Keratinocyte (primary cell): Measurements from ENCODE around the gene LMCD1. TPM values are rescaled to one million over a fixed set of nuclear protein-coding genes. Genes with fewer than 3 reads are reported as not detected.

Experiments
- DNase-seq: peaks from one replicate; pipeline ENCODE4 v3.0.0-alpha.2; 2011; ENCODE audit warnings: low read depth, missing footprints, low spot score
- FAIRE-seq: peaks from 2 replicates; lab custom pipeline; 2011; peaks lifted over from hg19 to GRCh38; lab: Jason Lieb, UNC
- H2AFZ ChIP-seq: 2 replicates; pipeline ENCODE4 v1.6.0; 2012; ENCODE audit warnings: low read length, control low read depth, inconsistent platforms; ENCODE audit not compliant: control insufficient read depth
- H3K27ac ChIP-seq: 2 replicates; pipeline ENCODE4 v1.5.1; 2011; ENCODE audit warnings: low read length; ENCODE audit not compliant: control insufficient read depth, insufficient read depth
- H3K27me3 ChIP-seq: 3 replicates; pipeline ENCODE4 v1.6.0; 2011; ENCODE audit warnings: low read length; ENCODE audit not compliant: control insufficient read depth, insufficient read depth; ENCODE audit errors: extremely low read depth
- H3K36me3 ChIP-seq, 2 experiments: 2 replicates in 1 of 2; 3 replicates in 1 of 2; pipeline ENCODE4 v1.5.1; 2011; ENCODE audit warnings: low read length in 2 of 2, mild to moderate bottlenecking in 1 of 2; ENCODE audit not compliant: control insufficient read depth in 2 of 2, insufficient read depth in 2 of 2; ENCODE audit errors: extremely low read depth in 1 of 2
- H3K4me1 ChIP-seq: 3 replicates; pipeline ENCODE4 v1.5.1; 2011; ENCODE audit warnings: low read length; ENCODE audit not compliant: control insufficient read depth, insufficient read depth; ENCODE audit errors: extremely low read depth
- H3K4me2 ChIP-seq: 3 replicates; pipeline ENCODE4 v1.6.0; 2011; ENCODE audit warnings: low read depth, low read length; ENCODE audit not compliant: control insufficient read depth, insufficient read depth; ENCODE audit errors: extremely low read depth
- H3K4me3 ChIP-seq, 3 experiments: fragments of 200-600 bp in 1 of 3; sonication (generic) in 1 of 3; 2 replicates in 2 of 3; 3 replicates in 1 of 3; pipeline ENCODE4 v1.5.1; 2011 to 2016; ENCODE audit warnings: low read length in 3 of 3, mild to moderate bottlenecking in 3 of 3, control low read depth in 2 of 3, inconsistent platforms in 1 of 3, low read depth in 1 of 3, mixed read lengths in 1 of 3, mixed run types in 1 of 3, moderate library complexity in 1 of 3; ENCODE audit not compliant: control insufficient read depth in 2 of 3, insufficient read depth in 2 of 3; ENCODE audit errors: extremely low read depth in 1 of 3
- H3K79me2 ChIP-seq: 2 replicates; pipeline ENCODE4 v1.6.0; 2012; ENCODE audit warnings: low read length; ENCODE audit not compliant: control insufficient read depth, insufficient read depth
- H3K9ac ChIP-seq: 3 replicates; pipeline ENCODE4 v1.6.0; 2011; ENCODE audit warnings: low read length; ENCODE audit not compliant: control insufficient read depth, insufficient read depth; ENCODE audit errors: extremely low read depth
- H3K9me1 ChIP-seq: 3 replicates; pipeline ENCODE4 v1.6.0; 2011; ENCODE audit warnings: low read length; ENCODE audit not compliant: control insufficient read depth, insufficient read depth; ENCODE audit errors: extremely low read depth
- H3K9me3 ChIP-seq: 2 replicates; pipeline ENCODE4 v1.5.1; 2012; ENCODE audit warnings: low read depth, low read length; ENCODE audit not compliant: control insufficient read depth
- H4K20me1 ChIP-seq: 3 replicates; pipeline ENCODE4 v1.6.0; 2011; ENCODE audit warnings: low read length; ENCODE audit not compliant: control insufficient read depth, insufficient read depth; ENCODE audit errors: extremely low read depth
- CTCF ChIP-seq, 3 experiments: IDR thresholded peaks in 1 of 3; conservative IDR thresholded peaks in 1 of 3; optimal IDR thresholded peaks in 1 of 3; 2 replicates in 2 of 3; 3 replicates in 1 of 3; pipeline versions ENCODE3 to v1.5.1; 2011; ENCODE audit warnings: low read length in 3 of 3, mild to moderate bottlenecking in 3 of 3, moderate library complexity in 2 of 3, control low read depth in 1 of 3, inconsistent platforms in 1 of 3; ENCODE audit not compliant: insufficient read depth in 2 of 3; ENCODE audit errors: extremely low read depth in 1 of 3
- EZH2 ChIP-seq: IDR thresholded peaks from one replicate; pipeline ENCODE4 v1.6.1; 2012; ENCODE audit warnings: inconsistent platforms, mild to moderate bottlenecking, low read length, moderate library complexity
- dilution Hi-C: fragments of 300-500 bp; cut with MboI; formaldehyde crosslinking; loops from one replicate; pipeline ENCODE4 v1.7.0; 2020; ENCODE audit warnings: low sequenced_read_pairs; ENCODE audit not compliant: extremely low pct_ligation_motif_present
- polyA plus RNA-seq, 5 experiments: library from polyadenylated mRNA; depleted of rRNA in 3 of 5; stranded (reverse) in 3 of 5; stranded (forward) in 1 of 5; unstranded in 1 of 5; fragments of >200 nt; gene quantifications; 1 replicate in 1 of 5; 2 replicates in 3 of 5; 3 replicates in 1 of 5; pipeline versions ENCODE4 v1.2.1 to v1.2.3, GENCODE V29; 2011 to 2012; ENCODE audit warnings: missing spikeins in 2 of 5, low read depth in 1 of 5, low replicate concordance in 1 of 5

The LMCD1 gene
- polyA plus RNA-seq, 1 donor (not counting 4 experiments of a cell fraction or from before 2014, with no cell fraction given): 3.7 TPM

- no peaks in the 10 kb centered on the region for H3K4me1 ChIP-seq
- TF ChIP-seq CTCF (optimal IDR thresholded peaks at IDR 0.05 in 1 of 3, IDR thresholded peaks at IDR 0.05 in 1 of 3, conservative IDR thresholded peaks at IDR 0.05 in 1 of 3; ENCODE audit: extremely low read depth in 1 of 3, insufficient read depth in 2 of 3, low read length in 3 of 3) (no peak), EZH2 (no peak)
- H2AFZ ChIP-seq: no peak overlapping the region
- DNase-seq (no peak), FAIRE-seq (no peak)
- no peaks in the 10 kb centered on the region for H3K9me3 ChIP-seq
- no peaks in the 10 kb centered on the region for H3K27me3 ChIP-seq
- no peaks in the 10 kb centered on the region for H3K9me1 ChIP-seq
- H3K9ac ChIP-seq: no peak overlapping the region
- no peaks in the 10 kb centered on the region for H4K20me1 ChIP-seq
- no peaks in the 10 kb centered on the region for H3K79me2 ChIP-seq
- no peak overlapping the region for H3K4me2 ChIP-seq
- H3K4me3 ChIP-seq: no peak overlapping the region
- H3K36me3 ChIP-seq: no peaks in the 10 kb centered on the region
- dilution Hi-C loops: no loop called here
- H3K27ac ChIP-seq: no peak overlapping the region
Observed at GRCh38 chr3:8538223-8538622, 36.6 kb downstream of the LMCD1 start.

- FAIRE-seq (no peak), DNase-seq (no peak)
- H3K9ac ChIP-seq: no peak overlapping the region
- H3K79me2 ChIP-seq: no peaks in the 10 kb centered on the region
- no peak overlapping the region for H3K27ac ChIP-seq
- no peaks in the 10 kb centered on the region for H3K36me3 ChIP-seq
- H2AFZ ChIP-seq: no peak overlapping the region
- H3K4me3 ChIP-seq: no peak overlapping the region
- no peaks in the 10 kb centered on the region for H3K9me3 ChIP-seq
- H3K27me3 ChIP-seq: peaks cover 2% of the 10 kb centered on the region
- H3K9me1 ChIP-seq: no peaks in the 10 kb centered on the region
- H3K4me2 ChIP-seq: no peak overlapping the region
- H3K4me1 ChIP-seq: no peaks in the 10 kb centered on the region
- dilution Hi-C loops: no loop called here
- no peaks in the 10 kb centered on the region for H4K20me1 ChIP-seq
- no peak for TF ChIP-seq EZH2
- TF ChIP-seq CTCF (optimal IDR thresholded peaks at IDR 0.05 in 1 of 3, IDR thresholded peaks at IDR 0.05 in 1 of 3, conservative IDR thresholded peaks at IDR 0.05 in 1 of 3; ENCODE audit: extremely low read depth in 1 of 3, insufficient read depth in 2 of 3, low read length in 3 of 3): no peak
Observed at GRCh38 chr3:8538913-8539312, 37.3 kb downstream of the LMCD1 start.
